Effector CD8-positive, alpha-beta T cell (primary cell): ENCODE results near the gene CRYBG1.

ENCODE experiments used
- DNase-seq: peaks from one replicate; lab custom pipeline; 2025; lab: John Stamatoyannopoulos, UW

Gene CRYBG1

DNA sequence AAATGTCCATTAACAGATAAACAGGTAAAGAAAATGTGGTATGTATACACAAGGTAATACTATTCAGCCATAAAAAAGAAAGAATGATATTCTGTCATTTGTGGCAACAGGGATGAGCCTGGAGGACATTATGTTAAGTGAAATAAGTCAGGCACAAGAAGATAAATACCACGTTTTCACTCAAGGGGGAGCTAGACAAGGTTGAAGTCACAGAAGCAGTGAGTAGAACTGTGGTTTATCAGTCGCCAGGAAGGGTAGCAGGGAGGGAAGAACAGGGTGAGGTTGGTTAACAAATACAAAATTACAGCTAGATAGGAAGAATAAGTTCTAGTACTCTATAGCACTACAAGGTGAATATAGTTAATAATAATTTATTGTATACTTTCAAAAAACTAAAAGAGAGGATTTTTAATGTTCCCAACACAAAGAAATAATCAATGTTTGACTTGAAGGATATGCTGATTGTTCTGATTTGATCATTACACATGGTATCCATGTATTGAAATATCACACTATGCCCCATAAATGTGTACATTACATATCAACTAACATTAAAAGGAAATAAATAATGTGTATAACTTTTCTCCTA is 247.7 kb downstream of the CRYBG1 start:
- DNase-seq: no peak

DNA sequence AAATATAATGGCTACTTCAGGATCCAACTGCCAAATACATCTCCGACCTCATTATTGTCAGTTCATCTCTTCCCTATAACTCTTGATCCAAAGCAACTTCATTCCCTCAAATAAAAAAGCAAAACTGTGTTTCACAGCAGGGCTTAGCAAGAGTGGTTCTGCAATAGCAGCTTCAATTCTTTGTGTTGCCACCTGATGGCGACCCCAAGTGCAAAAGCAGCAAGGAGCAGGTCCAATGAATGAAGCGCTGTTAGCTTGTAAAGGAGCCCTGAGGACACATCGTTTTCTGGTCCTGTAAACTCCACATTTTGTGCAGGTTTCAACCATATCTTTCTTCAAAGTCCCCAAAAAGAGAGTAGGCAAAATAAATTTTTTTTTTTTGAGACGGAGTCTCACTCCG is 249.2 kb downstream of the CRYBG1 start:
- DNase-seq: no peak

- DNase-seq: no peak
Measured at GRCh38 chr6:106611030-106611429, 250.5 kb downstream of the CRYBG1 start.

GRCh38 chr6:106612671-106613416 is 252.3 kb downstream of the CRYBG1 start:
- DNase-seq: no peak

GRCh38 chr6:106613590-106613989 is 253.1 kb downstream of the CRYBG1 start:
- no peak for DNase-seq

- DNase-seq: no peak
Measured at GRCh38 chr6:106614166-106614565, 253.6 kb downstream of the CRYBG1 start.

- DNase-seq: no peak
Measured at GRCh38 chr6:106614592-106615257, 254.2 kb downstream of the CRYBG1 start.

GRCh38 chr6:106617302-106617701 is 256.8 kb downstream of the CRYBG1 start:
- DNase-seq: no peak

DNA sequence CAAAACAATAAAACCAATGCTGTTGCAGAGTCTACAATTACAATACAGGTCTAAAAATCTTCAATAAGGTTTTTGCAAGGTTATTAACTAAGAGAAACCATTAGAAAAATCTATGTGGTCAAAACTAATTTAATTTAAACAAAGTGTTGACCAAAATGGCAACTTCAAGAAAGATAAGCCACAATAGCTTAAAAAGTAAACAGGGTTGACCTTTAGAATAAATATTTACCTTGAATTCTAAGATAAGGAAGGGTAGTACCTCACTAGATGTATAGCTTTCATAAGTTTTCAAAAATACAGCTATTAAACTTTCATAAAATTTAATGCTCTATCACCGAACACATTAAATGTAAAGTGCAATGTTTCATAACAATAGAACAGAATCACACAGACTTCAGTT is 257.3 kb downstream of the CRYBG1 start:
- DNase-seq: no peak

- DNase-seq: no peak
Measured at GRCh38 chr6:106618324-106618723, 257.8 kb downstream of the CRYBG1 start.

DNA sequence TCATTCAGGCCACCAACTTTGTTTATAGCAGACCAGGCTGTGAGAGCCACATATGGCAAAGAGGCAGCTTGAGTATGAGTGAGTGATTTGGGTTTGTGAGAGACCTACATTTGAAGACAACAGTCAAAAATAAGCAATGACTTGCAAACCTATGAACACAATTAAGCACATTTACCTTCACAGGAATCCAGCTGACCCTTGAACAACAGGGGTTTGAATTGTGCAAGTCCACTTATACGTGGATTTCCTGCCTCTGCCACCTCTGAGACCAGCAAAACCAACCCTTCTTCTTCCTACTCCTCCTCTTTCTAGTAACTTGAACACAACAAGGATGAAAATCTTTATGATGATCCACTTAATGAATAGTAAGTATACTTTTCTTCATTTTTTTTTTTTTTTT is 258.7 kb downstream of the CRYBG1 start:
- no peak for DNase-seq

- no peak for DNase-seq
Measured at GRCh38 chr6:106620931-106621672, 260.6 kb downstream of the CRYBG1 start.
